Endothelial cell of umbilical vein (primary cell): ENCODE results near the gene NFATC4. TPM values are rescaled to one million over a fixed set of nuclear protein-coding genes. Genes with fewer than 3 reads are reported as not detected.

Experiments
- BruUV-seq: library from RNA; stranded (reverse); fragments of 400-500 nt; replicated peaks from 2 replicates; lab custom pipeline; 2021; lab: Mats Ljungman, UMichigan
- CTCF ChIA-PET: fragments of 300-600, 350-600 bp; sonication (Branson Sonifier 250); formaldehyde crosslinking; loops from one replicate; lab custom pipeline; 2021; ENCODE audit warnings: antibody characterized with exemption, inconsistent platforms; lab: Charles Lee
- POLR2A ChIA-PET: fragments of 300-600, 350-600 bp; sonication (Branson Sonifier 250); formaldehyde crosslinking; loops from one replicate; lab custom pipeline; 2021; ENCODE audit warnings: antibody characterized with exemption, inconsistent platforms; lab: Charles Lee
- DNase-seq: peaks from one replicate; pipeline ENCODE4 v3.0.0-alpha.2; 2011; ENCODE audit warnings: low read depth, low spot score
- FAIRE-seq: peaks from 2 replicates; lab custom pipeline; 2011; peaks lifted over from hg19 to GRCh38; lab: Jason Lieb, UNC
- H2AFZ ChIP-seq: 2 replicates; pipeline ENCODE4 v1.6.0; 2012; ENCODE audit warnings: low read depth, low read length, control low read depth, inconsistent platforms
- H3K27ac ChIP-seq: 2 replicates; pipeline ENCODE4 v1.5.1; 2011; ENCODE audit warnings: low read depth, mild to moderate bottlenecking, control low read depth, low read length, moderate library complexity; ENCODE audit not compliant: insufficient read depth
- H3K27me3 ChIP-seq, 2 experiments: 2 replicates each; pipeline versions ENCODE4 v1.6.0 to v1.6.1; 2011; ENCODE audit warnings: low read length in 2 of 2, mixed read lengths in 1 of 2; ENCODE audit not compliant: control insufficient read depth in 2 of 2, insufficient read depth in 2 of 2
- H3K36me3 ChIP-seq, 2 experiments: 2 replicates in 1 of 2; 3 replicates in 1 of 2; pipeline ENCODE4 v1.5.1; 2011; ENCODE audit warnings: low read length in 2 of 2, mild to moderate bottlenecking in 1 of 2, moderate library complexity in 1 of 2; ENCODE audit not compliant: control insufficient read depth in 2 of 2, insufficient read depth in 2 of 2; ENCODE audit errors: extremely low read depth in 1 of 2
- H3K4me1 ChIP-seq: 3 replicates; pipeline ENCODE4 v1.5.1; 2011; ENCODE audit warnings: mild to moderate bottlenecking, low read length; ENCODE audit not compliant: control insufficient read depth, insufficient read depth; ENCODE audit errors: extremely low read depth
- H3K4me2 ChIP-seq: 2 replicates; pipeline ENCODE4 v1.6.1; 2011; ENCODE audit warnings: low read length, control low read depth, mixed read lengths; ENCODE audit not compliant: insufficient read depth
- H3K4me3 ChIP-seq, 3 experiments: fragments of 200-600 bp in 1 of 3; sonication (generic), shearing (Covaris generic) in 1 of 3; replicated peaks in 1 of 3; 2 replicates each; pipeline ENCODE4 v1.5.1; 2011 to 2016; ENCODE audit warnings: control low read depth in 3 of 3, low read length in 3 of 3, mild to moderate bottlenecking in 2 of 3, inconsistent platforms in 1 of 3, low read depth in 1 of 3, moderate library complexity in 1 of 3; ENCODE audit not compliant: insufficient read depth in 1 of 3
- H3K79me2 ChIP-seq: 2 replicates; pipeline ENCODE4 v1.6.0; 2012; ENCODE audit warnings: low read length, inconsistent platforms; ENCODE audit not compliant: control insufficient read depth, insufficient read depth
- H3K9ac ChIP-seq: replicated peaks from 2 replicates; pipeline ENCODE3; 2011; ENCODE audit warnings: low read length, control low read depth; ENCODE audit not compliant: insufficient read depth; ENCODE audit errors: extremely low read depth
- H3K9me1 ChIP-seq: replicated peaks from 3 replicates; pipeline ENCODE4 v1.6.0; 2011; ENCODE audit warnings: mild to moderate bottlenecking, low read length; ENCODE audit not compliant: control insufficient read depth, insufficient read depth; ENCODE audit errors: extremely low read depth
- H3K9me3 ChIP-seq: replicated peaks from 2 replicates; pipeline ENCODE4 v1.5.1; 2012; ENCODE audit warnings: low read length, inconsistent platforms; ENCODE audit not compliant: control insufficient read depth, insufficient read depth
- H4K20me1 ChIP-seq: replicated peaks from 2 replicates; pipeline ENCODE3; 2011; ENCODE audit warnings: mild to moderate bottlenecking, low read length; ENCODE audit not compliant: control insufficient read depth, insufficient read depth; ENCODE audit errors: extremely low read depth
- CTCF ChIP-seq, 2 donors: IDR thresholded peaks; 1 replicate in 1 of 2; 2 replicates in 1 of 2; pipeline ENCODE4 v1.5.1; 2011; ENCODE audit warnings: low read length in 2 of 2, mild to moderate bottlenecking in 2 of 2, moderate library complexity in 2 of 2, control low read depth in 1 of 2, inconsistent platforms in 1 of 2, low read depth in 1 of 2; ENCODE audit not compliant: insufficient read depth in 1 of 2; ENCODE audit errors: extremely low read depth in 1 of 2
- EZH2 ChIP-seq: IDR thresholded peaks from 2 replicates; pipeline ENCODE4 v1.6.1; 2012; ENCODE audit warnings: borderline replicate concordance, low read depth, mild to moderate bottlenecking, moderate library complexity, low read length, inconsistent platforms; ENCODE audit not compliant: severe bottlenecking
- FOS ChIP-seq: IDR thresholded peaks from 2 replicates; pipeline ENCODE4 v1.6.1; 2011; ENCODE audit warnings: mild to moderate bottlenecking, low read length, moderate library complexity, borderline replicate concordance; ENCODE audit not compliant: insufficient read depth
- GATA2 ChIP-seq: IDR thresholded peaks from 2 replicates; pipeline ENCODE4 v1.7.0; 2011; ENCODE audit warnings: low read depth, mild to moderate bottlenecking, moderate library complexity, mixed read lengths, low read length; ENCODE audit not compliant: insufficient read length, insufficient read depth
- JUN ChIP-seq: IDR thresholded peaks from 2 replicates; pipeline ENCODE4 v1.6.1; 2011; ENCODE audit warnings: borderline replicate concordance, low read depth; ENCODE audit not compliant: insufficient read length, insufficient read depth
- MAX ChIP-seq: IDR thresholded peaks from 2 replicates; pipeline ENCODE4 v1.6.1; 2011; ENCODE audit not compliant: insufficient read depth, insufficient read length
- MYC ChIP-seq: IDR thresholded peaks from one replicate; pipeline ENCODE4 v1.6.1; 2011; ENCODE audit warnings: mild to moderate bottlenecking, low read depth, low read length
- POLR2A ChIP-seq: IDR thresholded peaks from 2 replicates; pipeline ENCODE4 v1.6.1; 2012; ENCODE audit warnings: low read depth, mild to moderate bottlenecking, control low read depth, low read length
- POLR2AphosphoS5 ChIP-seq: IDR thresholded peaks from 2 replicates; pipeline ENCODE4 v1.6.1; 2012; ENCODE audit warnings: low read depth, mild to moderate bottlenecking, control low read depth, low read length, moderate library complexity; ENCODE audit not compliant: insufficient read depth
- dilution Hi-C: fragments of 300-500 bp; cut with MboI; formaldehyde crosslinking; loops from one replicate; pipeline ENCODE4 v1.15.0; 2019; ENCODE audit warnings: low sequenced_read_pairs; ENCODE audit not compliant: extremely low pct_ligation_motif_present
- intact Hi-C: fragments of 100-400 bp; cut with micrococcal nuclease; formaldehyde crosslinking; loops from one replicate; pipeline ENCODE4 v1.10.0; 2022
- polyA plus RNA-seq, 4 experiments: library from polyadenylated mRNA; depleted of rRNA in 3 of 4; stranded (reverse) in 3 of 4; unstranded in 1 of 4; fragments of >200 nt; gene quantifications; 2 replicates each; pipeline versions ENCODE4 v1.2.1 to v1.2.3, GENCODE V29; 2011 to 2012; ENCODE audit warnings: missing spikeins in 1 of 4
- total RNA-seq: library from RNA; stranded (reverse); gene quantifications from 2 replicates; pipeline ENCODE4 v1.2.3, GENCODE V29; 2021

Gene NFATC4
- total and polyA plus RNA-seq, 2 donors (not counting 3 experiments of a cell fraction or from before 2014, with no cell fraction given) = 79.5 to 88.1 TPM

GRCh38 chr14:24377126-24377525, 9.1 kb downstream of the NFATC4 start:
- no peak overlapping the region for H3K4me3 ChIP-seq
- BruUV-seq = no TSS peak
- peaks cover 13 to 56% of the 10 kb centered on the region in 2 experiments for H3K36me3 ChIP-seq
- dilution Hi-C loops (no loop called here), intact Hi-C loops (no loop called here)
- H3K9ac ChIP-seq = no peak overlapping the region
- TF ChIP-seq CTCF (IDR thresholded peaks at IDR 0.05; ENCODE audit: extremely low read depth in 1 of 2, insufficient read depth in 1 of 2, low read depth in 1 of 2, low read length in 2 of 2) (no peak), GATA2 (no peak), POLR2A (no peak), POLR2AphosphoS5 (no peak)
- DNase-seq (no peak), FAIRE-seq (no peak)
- ChIA-PET POLR2A (no interaction called here), CTCF (interaction anchor here (1.1 to 1.8 kb wide), 3 partner anchors 11 to 54 kb away, joined by 3 to 8 read pairs (median 6); no protein-coding TSS in a partner anchor)
- H3K4me1 ChIP-seq = no peaks in the 10 kb centered on the region
- H3K9me3 ChIP-seq = no peaks in the 10 kb centered on the region
- no peaks in the 10 kb centered on the region for H3K9me1 ChIP-seq
- H2AFZ ChIP-seq = no peak overlapping the region
- H3K79me2 ChIP-seq = no peaks in the 10 kb centered on the region
- no peaks in the 10 kb centered on the region for H3K27me3 ChIP-seq
- no peaks in the 10 kb centered on the region for H4K20me1 ChIP-seq
- no peak overlapping the region for H3K27ac ChIP-seq
- no peak overlapping the region for H3K4me2 ChIP-seq

GRCh38 chr14:24377657-24378056, 9.7 kb downstream of the NFATC4 start:
- Histone ChIP-seq H3K9ac (no peak overlapping the region), H4K20me1 (no peaks in the 10 kb centered on the region), H3K27me3 (no peaks in the 10 kb centered on the region), H3K27ac (no peak overlapping the region), H3K9me1 (no peaks in the 10 kb centered on the region), H3K4me1 (no peaks in the 10 kb centered on the region), H3K9me3 (no peaks in the 10 kb centered on the region), H3K4me2 (no peak overlapping the region), H3K4me3 (no peak overlapping the region), H3K79me2 (no peaks in the 10 kb centered on the region), H3K36me3 (peaks cover 10 to 52% of the 10 kb centered on the region in 2 experiments), H2AFZ (no peak overlapping the region)
- dilution Hi-C loops (no loop called here), intact Hi-C loops (no loop called here)
- CTCF ChIA-PET = interaction anchor here (1.1 to 1.8 kb wide), 4 partner anchors 12 to 54 kb away, joined by 3 to 8 read pairs (median 4); no protein-coding TSS in a partner anchor
- no peak for TF ChIP-seq JUN
- TF ChIP-seq MYC = no peak
- TF ChIP-seq POLR2AphosphoS5 = no peak
- no peak for TF ChIP-seq GATA2
- TF ChIP-seq CTCF (IDR thresholded peaks at IDR 0.05; ENCODE audit: extremely low read depth in 1 of 2, insufficient read depth in 1 of 2, low read depth in 1 of 2, low read length in 2 of 2) = no peak
- TF ChIP-seq POLR2A = no peak
- no peak for TF ChIP-seq FOS
- no peak for TF ChIP-seq MAX
- TF ChIP-seq EZH2 = no peak
- DNase-seq = no peak
- POLR2A ChIA-PET = no interaction called here
- BruUV-seq = no TSS peak
- FAIRE-seq = no peak
